ENCODE data around the gene METTL8. TPM values are rescaled to one million over a fixed set of nuclear protein-coding genes. Genes with fewer than 3 reads are reported as not detected.

METTL8 gene, protein sequence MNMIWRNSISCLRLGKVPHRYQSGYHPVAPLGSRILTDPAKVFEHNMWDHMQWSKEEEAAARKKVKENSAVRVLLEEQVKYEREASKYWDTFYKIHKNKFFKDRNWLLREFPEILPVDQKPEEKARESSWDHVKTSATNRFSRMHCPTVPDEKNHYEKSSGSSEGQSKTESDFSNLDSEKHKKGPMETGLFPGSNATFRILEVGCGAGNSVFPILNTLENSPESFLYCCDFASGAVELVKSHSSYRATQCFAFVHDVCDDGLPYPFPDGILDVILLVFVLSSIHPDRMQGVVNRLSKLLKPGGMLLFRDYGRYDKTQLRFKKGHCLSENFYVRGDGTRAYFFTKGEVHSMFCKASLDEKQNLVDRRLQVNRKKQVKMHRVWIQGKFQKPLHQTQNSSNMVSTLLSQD
- total RNA-seq, result 10 to 100 TPM in 1 of 2 donors, 1 to 10 TPM in 1; 8.1 to 18.0 TPM

DNA sequence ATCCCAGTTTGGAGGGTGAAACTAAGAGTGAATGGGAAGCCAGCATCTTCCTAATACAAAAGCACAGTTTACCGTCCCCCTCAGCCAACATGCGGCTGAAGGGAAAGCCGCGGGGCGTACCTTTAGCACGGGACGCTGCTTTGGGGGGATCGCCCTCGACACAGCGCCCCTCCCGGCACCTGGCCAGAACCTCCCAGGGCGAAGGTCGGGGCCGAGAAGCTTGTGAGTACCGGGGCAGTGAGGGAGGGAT, at the start of gene METTL8:
TSS of gene METTL8 (minus strand) at position 228 of the 250 bp plus-strand sequence. CDS start 41,805 bp downstream, outside the sequence.
- H3K27ac ChIP-seq, result peak within 1 kb of the TSS; percentile 92 to 94
- no peak for TF ChIP-seq POLR2AphosphoS5 (IDR thresholded peaks at IDR 0.05)
- TF ChIP-seq POLR2A (IDR thresholded peaks at IDR 0.05), result no peak
- TF ChIP-seq, protein P1, sequence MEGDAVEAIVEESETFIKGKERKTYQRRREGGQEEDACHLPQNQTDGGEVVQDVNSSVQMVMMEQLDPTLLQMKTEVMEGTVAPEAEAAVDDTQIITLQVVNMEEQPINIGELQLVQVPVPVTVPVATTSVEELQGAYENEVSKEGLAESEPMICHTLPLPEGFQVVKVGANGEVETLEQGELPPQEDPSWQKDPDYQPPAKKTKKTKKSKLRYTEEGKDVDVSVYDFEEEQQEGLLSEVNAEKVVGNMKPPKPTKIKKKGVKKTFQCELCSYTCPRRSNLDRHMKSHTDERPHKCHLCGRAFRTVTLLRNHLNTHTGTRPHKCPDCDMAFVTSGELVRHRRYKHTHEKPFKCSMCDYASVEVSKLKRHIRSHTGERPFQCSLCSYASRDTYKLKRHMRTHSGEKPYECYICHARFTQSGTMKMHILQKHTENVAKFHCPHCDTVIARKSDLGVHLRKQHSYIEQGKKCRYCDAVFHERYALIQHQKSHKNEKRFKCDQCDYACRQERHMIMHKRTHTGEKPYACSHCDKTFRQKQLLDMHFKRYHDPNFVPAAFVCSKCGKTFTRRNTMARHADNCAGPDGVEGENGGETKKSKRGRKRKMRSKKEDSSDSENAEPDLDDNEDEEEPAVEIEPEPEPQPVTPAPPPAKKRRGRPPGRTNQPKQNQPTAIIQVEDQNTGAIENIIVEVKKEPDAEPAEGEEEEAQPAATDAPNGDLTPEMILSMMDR (IDR thresholded peaks at IDR 0.05), result no peak
- no peak for DNase-seq (ENCODE audit: low spot score)
- under 1% methylated on average over 15 of the region's 15 CpGs for WGBS
- H3K4me1 ChIP-seq (replicated peaks), result no peaks in the 10 kb centered on the region
- H3K9me3 ChIP-seq, result no peaks in the 10 kb centered on the region
- no peaks in the 10 kb centered on the region for H3K27me3 ChIP-seq (replicated peaks; ENCODE audit: insufficient read depth)
- intact Hi-C loops (cut with DNase I), result loop anchor here (2.0 to 5.0 kb wide), 3 partner anchors 89 to 461 kb away; partner anchors contain the start of genes CYBRD1 and TLK1
- no peaks in the 10 kb centered on the region for H3K36me3 ChIP-seq
- H3K4me3 ChIP-seq, result peak within 1 kb of the TSS; percentile 72 to 84

DNA sequence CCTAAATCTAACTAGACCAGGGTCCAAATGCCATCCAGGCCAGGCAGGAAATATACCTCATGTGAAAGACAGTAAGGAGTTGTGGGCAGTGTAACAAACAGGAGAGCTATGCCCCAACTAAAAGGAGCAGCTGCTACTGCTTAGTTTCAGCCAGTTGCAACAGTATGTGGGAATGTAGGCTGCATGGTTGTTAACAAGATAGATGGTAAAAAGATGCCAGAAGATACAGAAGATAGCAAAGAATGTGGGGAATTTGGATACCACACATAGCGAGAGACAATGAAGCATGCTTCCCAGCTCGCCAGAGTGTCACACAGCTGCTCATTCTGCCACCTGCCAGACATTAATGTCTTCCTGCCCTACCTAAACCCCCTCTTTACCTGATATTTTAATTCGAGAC, 49.1 kb upstream of the METTL8 start:
- WGBS, result 81% methylated on average over 3 of the region's 3 CpGs
- DNase-seq (ENCODE audit: low spot score), result no peak
- Histone ChIP-seq H3K9me3 (no peaks in the 10 kb centered on the region), H3K4me3 (no peak overlapping the region), H3K4me1 (replicated peaks) (no peaks in the 10 kb centered on the region), H3K36me3 (no peaks in the 10 kb centered on the region), H3K27me3 (replicated peaks; ENCODE audit: insufficient read depth) (no peaks in the 10 kb centered on the region), H3K27ac (no peak overlapping the region)
- TF ChIP-seq POLR2AphosphoS5 (IDR thresholded peaks at IDR 0.05), result no peak
- TF ChIP-seq, protein P1 (IDR thresholded peaks at IDR 0.05), result no peak
- TF ChIP-seq POLR2A (IDR thresholded peaks at IDR 0.05), result no peak
- intact Hi-C loops (cut with DNase I), result no loop called here

DNA sequence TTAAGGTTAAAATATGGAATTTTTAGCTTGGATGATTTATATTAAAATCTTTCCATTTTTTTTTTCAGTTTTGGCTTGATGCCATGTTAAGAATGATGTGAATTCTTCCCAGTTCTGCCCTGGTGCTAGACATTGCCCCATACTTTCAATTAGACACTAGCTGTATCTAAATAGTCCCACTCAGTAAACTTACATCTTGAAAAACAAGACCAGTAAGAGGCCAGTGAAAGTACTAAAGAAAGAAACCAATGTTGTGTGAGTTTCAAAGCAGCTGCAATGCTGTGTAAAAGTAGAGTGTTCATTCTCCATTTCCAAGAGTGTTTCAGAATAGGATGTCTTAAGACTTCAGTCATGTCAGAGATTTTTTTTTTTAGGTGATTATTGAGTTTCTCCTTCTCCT, 48.5 kb upstream of the METTL8 start:
- H3K9me3 ChIP-seq, result no peaks in the 10 kb centered on the region
- H3K27me3 ChIP-seq (replicated peaks; ENCODE audit: insufficient read depth), result no peaks in the 10 kb centered on the region
- H3K36me3 ChIP-seq, result no peaks in the 10 kb centered on the region
- TF ChIP-seq POLR2AphosphoS5 (IDR thresholded peaks at IDR 0.05) (no peak), POLR2A (IDR thresholded peaks at IDR 0.05) (no peak)
- TF ChIP-seq, protein P1 (IDR thresholded peaks at IDR 0.05), result no peak
- DNase-seq (ENCODE audit: low spot score), result no peak
- H3K27ac ChIP-seq, result no peak overlapping the region
- intact Hi-C loops (cut with DNase I), result no loop called here
- H3K4me3 ChIP-seq, result no peak overlapping the region
- no peaks in the 10 kb centered on the region for H3K4me1 ChIP-seq (replicated peaks)

DNA sequence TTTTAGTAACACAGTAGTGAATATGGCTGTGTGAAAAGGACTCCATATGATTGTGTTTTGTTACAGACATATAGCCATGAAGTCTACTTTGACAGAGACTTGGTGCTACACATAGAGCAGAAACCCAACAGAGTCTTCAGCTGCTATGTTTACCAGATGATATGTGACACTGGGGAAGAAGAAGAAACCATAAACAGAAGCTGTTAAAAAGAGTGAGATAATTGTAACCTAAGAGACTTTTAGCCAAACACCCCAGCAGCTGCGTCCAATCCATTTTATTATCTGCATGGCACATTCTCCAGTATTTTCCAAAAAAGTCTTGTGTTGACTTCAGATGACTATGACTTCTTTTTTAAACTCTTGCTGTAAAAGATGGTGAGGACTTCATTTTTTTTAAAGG, 47.1 kb upstream of the METTL8 start:
- no peak for TF ChIP-seq POLR2A (IDR thresholded peaks at IDR 0.05)
- no peak for TF ChIP-seq POLR2AphosphoS5 (IDR thresholded peaks at IDR 0.05)
- TF ChIP-seq, protein P1 (IDR thresholded peaks at IDR 0.05), result no peak
- no peaks in the 10 kb centered on the region for H3K4me1 ChIP-seq (replicated peaks)
- H3K9me3 ChIP-seq, result no peaks in the 10 kb centered on the region
- no peaks in the 10 kb centered on the region for H3K36me3 ChIP-seq
- intact Hi-C loops (cut with DNase I), result no loop called here
- no peaks in the 10 kb centered on the region for H3K27me3 ChIP-seq (replicated peaks; ENCODE audit: insufficient read depth)
- no peak overlapping the region for H3K4me3 ChIP-seq
- no peak overlapping the region for H3K27ac ChIP-seq
- WGBS, result 72% methylated on average over 1 of the region's 1 CpG
- DNase-seq (ENCODE audit: low spot score), result no peak

Measured in prostate gland (tissue), 2 donors.